BE2C (cell line): ENCODE results near the gene EPO.

ENCODE experiments used
- DNase-seq: peaks from one replicate; pipeline ENCODE4 v3.0.0-alpha.2; 2020
- H3K27me3 ChIP-seq: fragments of 250-450 bp; sonication (Bioruptor Pico); 2 replicates; pipeline ENCODE4 v1.5.1; 2020; ENCODE audit warnings: mild to moderate bottlenecking
- H3K36me3 ChIP-seq: fragments of 250-450 bp; sonication (Bioruptor Pico); 2 replicates; pipeline ENCODE4 v1.5.1; 2020; ENCODE audit warnings: mild to moderate bottlenecking
- H3K4me1 ChIP-seq: fragments of 250-450 bp; sonication (Bioruptor Pico); 2 replicates; pipeline ENCODE4 v1.5.1; 2020
- H3K4me3 ChIP-seq: 2 replicates; pipeline ENCODE4 v1.5.1; 2011; ENCODE audit warnings: low read depth, low read length
- H3K9me3 ChIP-seq: fragments of 250-450 bp; sonication (Bioruptor Pico); 2 replicates; pipeline ENCODE4 v1.5.1; 2020
- CTCF ChIP-seq: IDR thresholded peaks from 2 replicates; pipeline ENCODE4 v1.5.1; 2012; ENCODE audit warnings: mild to moderate bottlenecking, low read depth, low read length

Gene EPO

GRCh38 chr7:100728196-100728595 is 7.9 kb downstream of the EPO start:
- H3K36me3 ChIP-seq = no peaks in the 10 kb centered on the region
- peaks cover 26% of the 10 kb centered on the region for H3K27me3 ChIP-seq
- H3K9me3 ChIP-seq = no peaks in the 10 kb centered on the region
- no peaks in the 10 kb centered on the region for H3K4me1 ChIP-seq
- no peak overlapping the region for H3K4me3 ChIP-seq
- TF ChIP-seq CTCF = no peak
- no peak for DNase-seq

GRCh38 chr7:100730136-100730800 is 10.0 kb downstream of the EPO start:
- Histone ChIP-seq H3K9me3 (no peaks in the 10 kb centered on the region), H3K4me1 (no peaks in the 10 kb centered on the region), H3K27me3 (peaks cover 11% of the 10 kb centered on the region; the same call in 1 of the 2 replicates), H3K36me3 (no peaks in the 10 kb centered on the region), H3K4me3 (no peak overlapping the region)
- no peak for DNase-seq
- no peak for TF ChIP-seq CTCF

GRCh38 chr7:100731937-100732636 is 11.8 kb downstream of the EPO start:
- H3K27me3 ChIP-seq = peaks cover 4% of the 10 kb centered on the region; the same call in 1 of the 2 replicates
- no peaks in the 10 kb centered on the region for H3K36me3 ChIP-seq
- no peak for TF ChIP-seq CTCF
- no peaks in the 10 kb centered on the region for H3K4me1 ChIP-seq
- H3K9me3 ChIP-seq = no peaks in the 10 kb centered on the region
- H3K4me3 ChIP-seq = no peak overlapping the region
- DNase-seq = no peak

GRCh38 chr7:100735730-100736129 is 15.5 kb downstream of the EPO start:
- Histone ChIP-seq H3K4me1 (no peaks in the 10 kb centered on the region), H3K4me3 (no peak overlapping the region), H3K27me3 (no peaks in the 10 kb centered on the region), H3K36me3 (no peaks in the 10 kb centered on the region), H3K9me3 (no peaks in the 10 kb centered on the region)
- TF ChIP-seq CTCF = no peak
- no peak for DNase-seq

GRCh38 chr7:100736671-100737070 is 16.4 kb downstream of the EPO start:
- H3K27me3 ChIP-seq = no peaks in the 10 kb centered on the region
- H3K4me3 ChIP-seq = no peak overlapping the region
- no peaks in the 10 kb centered on the region for H3K4me1 ChIP-seq
- DNase-seq = no peak
- no peaks in the 10 kb centered on the region for H3K36me3 ChIP-seq
- TF ChIP-seq CTCF = no peak
- no peaks in the 10 kb centered on the region for H3K9me3 ChIP-seq

GRCh38 chr7:100739934-100740333 is 19.7 kb downstream of the EPO start:
- no peak for TF ChIP-seq CTCF
- H3K4me3 ChIP-seq = no peak overlapping the region
- H3K27me3 ChIP-seq = peaks cover 1% of the 10 kb centered on the region
- H3K36me3 ChIP-seq = no peaks in the 10 kb centered on the region
- DNase-seq = no peak
- no peaks in the 10 kb centered on the region for H3K9me3 ChIP-seq
- no peaks in the 10 kb centered on the region for H3K4me1 ChIP-seq
